H1 (cell line): ENCODE results near the gene OLFML2B. TPM values are rescaled to one million over a fixed set of nuclear protein-coding genes. Genes with fewer than 3 reads are reported as not detected.

Source experiments
- RNF2 ChIP-seq: fragments of 200-900, 300-1000 bp; sonication (generic); IDR thresholded peaks from 2 replicates; pipeline ENCODE4 v1.7.1; 2016; ENCODE audit warnings: borderline replicate concordance, low read depth, mild to moderate bottlenecking, antibody characterized with exemption, low read length; ENCODE audit not compliant: poor library complexity, severe bottlenecking; ENCODE audit errors: missing control alignments
- SIN3A ChIP-seq, 2 experiments: IDR thresholded peaks in 1 of 2; conservative IDR thresholded peaks in 1 of 2; 2 replicates each; pipeline ENCODE4 v1.6.1; 2011 to 2012; ENCODE audit warnings: low read length in 2 of 2, improper control_type of control experiment in 1 of 2, low read depth in 1 of 2, mild to moderate bottlenecking in 1 of 2
- TBP ChIP-seq: IDR thresholded peaks from 2 replicates; pipeline ENCODE4 v1.6.1; 2011; ENCODE audit warnings: low read depth, low read length, improper control_type of control experiment
- YY1 ChIP-seq: IDR thresholded peaks from 2 replicates; pipeline ENCODE4 v1.6.1; 2011; ENCODE audit warnings: low read depth, mild to moderate bottlenecking, low read length
- polyA plus RNA-seq, 7 experiments: library from polyadenylated mRNA; depleted of rRNA in 3 of 7; stranded (reverse) in 5 of 7; unstranded in 2 of 7; fragments of >200 nt in 5 of 7; fragments of 200-250 nt in 2 of 7; gene quantifications; 1 replicate in 5 of 7; 2 replicates in 1 of 7; 4 replicates in 1 of 7; pipeline versions ENCODE4 v1.2.1 to v1.2.3, GENCODE V29; 2011 to 2013; ENCODE audit warnings: missing spikeins in 2 of 7, mixed read lengths in 2 of 7
- total RNA-seq: library from RNA; stranded (reverse); fragmentation: NEBNext Ultra II Directional; extraction: Animal tissue kit (Norgen Biotek cat#: 25700); gene quantifications from 2 replicates; pipeline ENCODE4 v1.2.1, GENCODE V29; 2021

Gene OLFML2B
- total and polyA plus RNA-seq, 2 of the 8 experiments (the other 6 are each of a cell fraction or from before 2014, with no cell fraction given): 6.5 to 10.4 TPM

- TF ChIP-seq YY1 (no peak), RNF2 (no peak), TBP (no peak), SIN3A (conservative IDR thresholded peaks at IDR 0.05 in 1 of 2, IDR thresholded peaks at IDR 0.05 in 1 of 2; ENCODE audit: low read depth in 1 of 2, low read length in 2 of 2) (no peak)
Observed at GRCh38 chr1:161988413-161988812, 35.3 kb downstream of the OLFML2B start (continued).
